Activated CD8-positive, alpha-beta T cell treated with anti-CD3 and anti-CD28 coated beads, Interleukin-2, amount 10 ng/mL, durations not matched to agents 7 days and 5 days (primary cell): ENCODE data around the gene ABCG1. TPM values are rescaled to one million over a fixed set of nuclear protein-coding genes. Genes with fewer than 3 reads are reported as not detected.

Source experiments
- ATAC-seq: fragments of 150-1000 bp; cut with Tn5 transposase; one replicate; pipeline ENCODE4 v1.10.0; 2021; ENCODE audit warnings: moderate library complexity
- CTCF ChIA-PET: fragments of 350-600 bp; sonication (Branson Sonifier 250); formaldehyde crosslinking; loops from one replicate; lab custom pipeline; 2021; ENCODE audit warnings: antibody characterized with exemption; lab: Charles Lee
- POLR2A ChIA-PET: fragments of 350-600 bp; sonication (Branson Sonifier 250); formaldehyde crosslinking; loops from one replicate; lab custom pipeline; 2021; ENCODE audit warnings: antibody characterized with exemption; lab: Charles Lee
- DNase-seq: peaks from one replicate; pipeline ENCODE4 v3.0.0-alpha.2; 2020
- H3K27ac Mint-ChIP-seq: one replicate; pipeline ENCODE4 v1.8.0; 2021; ENCODE audit warnings: mild to moderate bottlenecking, mixed read lengths
- H3K27me3 Mint-ChIP-seq: one replicate; pipeline ENCODE4 v1.8.0; 2021; ENCODE audit warnings: low read depth, mixed read lengths
- H3K36me3 Mint-ChIP-seq: one replicate; pipeline ENCODE4 v1.8.0; 2021; ENCODE audit warnings: low read depth, mixed read lengths
- H3K4me1 Mint-ChIP-seq: one replicate; pipeline ENCODE4 v1.8.0; 2021; ENCODE audit warnings: low read depth, mixed read lengths
- H3K4me3 Mint-ChIP-seq: one replicate; pipeline ENCODE4 v1.8.0; 2021; ENCODE audit warnings: mild to moderate bottlenecking, mixed read lengths
- H3K9me3 Mint-ChIP-seq: one replicate; pipeline ENCODE4 v1.8.0; 2022; ENCODE audit warnings: mixed read lengths; ENCODE audit not compliant: insufficient read depth
- total RNA-seq, 2 experiments: library from RNA; stranded (reverse); gene quantifications; one replicate each; pipeline ENCODE4 v1.2.3, GENCODE V29; 2021

The ABCG1 gene
- total RNA-seq, 2 experiments from 2014 or later = 6.7 to 8.0 TPM

GRCh38 chr21:42191696-42192595, 27.0 kb upstream of the ABCG1 start:
- Mint-ChIP-seq H3K9me3 (no peaks in the 10 kb centered on the region), H3K4me3 (no peak overlapping the region), H3K27me3 (peaks cover 10% of the 10 kb centered on the region), H3K4me1 (peaks cover 87% of the 10 kb centered on the region), H3K36me3 (peaks cover 8% of the 10 kb centered on the region), H3K27ac (peak overlapping the region; percentile 45)
- DNase-seq = no peak
- CTCF ChIA-PET = interaction anchor here (1.1 to 7.1 kb wide), 8 partner anchors 10 to 47 kb away, joined by 3 to 47 read pairs (median 15); partner anchors contain the start of gene ABCG1
- ATAC-seq = no peak
- POLR2A ChIA-PET = interaction anchor here (1.4 to 4.6 kb wide), 3 partner anchors 42 to 46 kb away, joined by 7 to 31 read pairs (median 15); no protein-coding TSS in a partner anchor

DNA sequence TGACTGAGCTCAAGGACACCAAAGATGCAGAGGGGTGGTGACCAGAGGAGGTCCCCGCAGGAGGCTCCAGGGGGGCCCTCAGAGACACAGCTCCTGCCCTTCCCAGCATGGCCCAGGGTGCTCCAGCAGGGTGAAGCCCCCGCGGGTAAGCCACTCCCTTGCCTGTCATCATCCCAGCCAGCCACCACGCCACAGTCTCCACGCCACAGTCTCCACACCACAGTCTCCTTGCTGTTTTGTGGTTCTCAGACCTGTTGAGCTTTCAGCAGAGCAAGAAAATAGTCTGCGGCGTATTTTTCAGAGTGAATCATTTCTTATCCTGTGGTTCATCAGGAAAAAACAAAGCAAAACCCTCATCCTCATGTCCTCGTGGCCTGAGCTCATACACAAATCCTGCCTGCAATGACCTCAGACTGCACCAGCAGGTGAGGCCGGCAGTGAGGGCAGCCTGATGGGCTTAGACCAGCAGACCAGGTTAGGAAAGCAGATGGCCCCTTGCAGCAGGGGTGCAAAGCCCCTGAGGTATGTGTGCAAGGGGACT, 25.7 kb upstream of the ABCG1 start:
- CTCF ChIA-PET = interaction anchor here (0.9 to 6.5 kb wide), 9 partner anchors 27 to 66 kb away, joined by 4 to 38 read pairs (median 12); partner anchors contain the start of gene ABCG1
- H3K9me3 Mint-ChIP-seq = no peaks in the 10 kb centered on the region
- POLR2A ChIA-PET = interaction anchor here (1.0 to 3.3 kb wide), 5 partner anchors 18 to 45 kb away, joined by 3 to 16 read pairs (median 7); partner anchors contain the start of gene ABCG1
- peak overlapping the region; percentile 16 for H3K4me3 Mint-ChIP-seq
- DNase-seq (peak; percentile 87), ATAC-seq (peak; percentile 60)
- H3K27me3 Mint-ChIP-seq = peaks cover 10% of the 10 kb centered on the region
- peaks cover 77% of the 10 kb centered on the region for H3K4me1 Mint-ChIP-seq
- H3K36me3 Mint-ChIP-seq = peaks cover 4% of the 10 kb centered on the region
- peak overlapping the region; percentile 71 for H3K27ac Mint-ChIP-seq

GRCh38 chr21:42193721-42194120, 25.2 kb upstream of the ABCG1 start:
- no peak for DNase-seq
- no peaks in the 10 kb centered on the region for H3K9me3 Mint-ChIP-seq
- H3K4me1 Mint-ChIP-seq = peaks cover 77% of the 10 kb centered on the region
- H3K27ac Mint-ChIP-seq = peak overlapping the region; percentile 71
- ChIA-PET CTCF (interaction anchor here (0.9 to 6.5 kb wide), 9 partner anchors 27 to 65 kb away, joined by 3 to 38 read pairs (median 12); partner anchors contain the start of gene ABCG1), POLR2A (interaction anchor here (1.4 to 3.3 kb wide), 3 partner anchors 26 to 44 kb away, joined by 7 to 16 read pairs (median 15); partner anchors contain the start of gene ABCG1)
- ATAC-seq = no peak
- no peak overlapping the region for H3K4me3 Mint-ChIP-seq
- H3K36me3 Mint-ChIP-seq = peaks cover 4% of the 10 kb centered on the region
- peaks cover 10% of the 10 kb centered on the region for H3K27me3 Mint-ChIP-seq

DNA sequence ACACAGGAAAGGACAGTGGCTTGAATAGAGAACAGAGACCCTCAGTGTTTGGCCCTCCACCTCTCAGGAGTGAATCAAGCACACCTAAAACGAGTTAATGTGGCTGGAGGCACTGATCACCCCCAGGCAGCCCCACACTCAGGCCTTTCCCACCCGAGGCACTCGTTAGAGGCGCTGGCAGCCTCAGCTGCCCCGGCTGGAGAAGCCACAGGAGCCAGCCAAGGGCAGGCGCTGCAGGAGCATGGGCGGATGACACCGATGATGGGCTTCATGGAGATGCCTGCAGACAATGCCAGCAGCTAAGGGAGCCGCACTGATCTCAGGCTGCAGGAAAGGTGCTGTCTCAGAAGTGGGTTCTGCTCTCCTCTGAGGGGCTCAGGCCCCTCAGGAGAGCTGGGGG, 24.1 kb upstream of the ABCG1 start:
- Mint-ChIP-seq H3K4me3 (no peak overlapping the region), H3K27ac (no peak overlapping the region), H3K36me3 (peaks cover 1% of the 10 kb centered on the region), H3K27me3 (peaks cover 10% of the 10 kb centered on the region), H3K4me1 (peaks cover 78% of the 10 kb centered on the region), H3K9me3 (no peaks in the 10 kb centered on the region)
- no peak for DNase-seq
- ATAC-seq = no peak
- ChIA-PET POLR2A (no interaction called here), CTCF (interaction anchor here (0.9 to 3.5 kb wide), 2 partner anchors 43 to 49 kb away, joined by 3 to 12 read pairs; no protein-coding TSS in a partner anchor)

DNA sequence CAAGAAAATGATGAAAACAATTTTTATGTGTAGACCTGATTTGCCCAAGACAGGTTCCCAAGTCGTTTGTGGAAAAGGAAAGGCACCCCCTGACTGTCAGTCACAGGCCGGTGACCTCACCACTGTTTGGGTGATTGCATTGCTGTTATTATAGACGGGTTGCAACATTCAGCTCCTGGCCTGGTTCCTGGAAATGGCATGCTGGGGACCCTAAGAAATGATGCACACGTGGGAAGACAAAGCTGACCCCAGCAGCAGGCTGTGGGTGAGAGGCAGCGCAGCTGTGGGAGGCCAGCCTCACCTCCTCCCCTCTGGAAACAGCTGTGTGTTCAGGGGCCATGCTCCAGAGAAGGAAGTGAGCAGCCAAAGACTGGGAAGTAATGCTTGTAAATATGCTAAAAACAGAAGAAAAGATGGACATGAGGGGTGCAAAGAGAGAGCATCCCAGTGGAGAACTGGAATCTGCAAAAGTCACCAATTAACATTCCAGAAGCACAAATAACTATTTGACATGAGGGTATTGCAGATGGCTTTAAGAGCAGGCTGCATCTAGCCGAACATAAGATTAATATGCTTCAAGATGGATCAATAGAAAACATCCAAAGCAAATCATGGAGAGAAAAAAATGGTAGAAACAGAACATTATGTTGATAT, 23.4 kb upstream of the ABCG1 start:
- no peak overlapping the region for H3K4me3 Mint-ChIP-seq
- H3K27ac Mint-ChIP-seq = no peak overlapping the region
- no peak for DNase-seq
- ChIA-PET POLR2A (no interaction called here), CTCF (no interaction called here)
- peaks cover 10% of the 10 kb centered on the region for H3K27me3 Mint-ChIP-seq
- peaks cover 75% of the 10 kb centered on the region for H3K4me1 Mint-ChIP-seq
- ATAC-seq = no peak
- no peaks in the 10 kb centered on the region for H3K36me3 Mint-ChIP-seq
- no peaks in the 10 kb centered on the region for H3K9me3 Mint-ChIP-seq

- no peaks in the 10 kb centered on the region for H3K36me3 Mint-ChIP-seq
- H3K4me3 Mint-ChIP-seq = no peak overlapping the region
- DNase-seq = peak; percentile 34
- ATAC-seq = peak; percentile 63
- peaks cover 48% of the 10 kb centered on the region for H3K4me1 Mint-ChIP-seq
- ChIA-PET CTCF (interaction anchor here (1.4 to 1.7 kb wide), 3 partner anchors 9 to 60 kb away, joined by 5 to 7 read pairs (median 7); no protein-coding TSS in a partner anchor), POLR2A (interaction anchor here (0.7 to 1.0 kb wide), 2 partner anchors 11 to 45 kb away, joined by 3 read pairs; no protein-coding TSS in a partner anchor)
- H3K9me3 Mint-ChIP-seq = no peaks in the 10 kb centered on the region
- peaks cover 8% of the 10 kb centered on the region for H3K27me3 Mint-ChIP-seq
- no peak overlapping the region for H3K27ac Mint-ChIP-seq
Observed at GRCh38 chr21:42198929-42199867, 19.7 kb upstream of the ABCG1 start.

DNA sequence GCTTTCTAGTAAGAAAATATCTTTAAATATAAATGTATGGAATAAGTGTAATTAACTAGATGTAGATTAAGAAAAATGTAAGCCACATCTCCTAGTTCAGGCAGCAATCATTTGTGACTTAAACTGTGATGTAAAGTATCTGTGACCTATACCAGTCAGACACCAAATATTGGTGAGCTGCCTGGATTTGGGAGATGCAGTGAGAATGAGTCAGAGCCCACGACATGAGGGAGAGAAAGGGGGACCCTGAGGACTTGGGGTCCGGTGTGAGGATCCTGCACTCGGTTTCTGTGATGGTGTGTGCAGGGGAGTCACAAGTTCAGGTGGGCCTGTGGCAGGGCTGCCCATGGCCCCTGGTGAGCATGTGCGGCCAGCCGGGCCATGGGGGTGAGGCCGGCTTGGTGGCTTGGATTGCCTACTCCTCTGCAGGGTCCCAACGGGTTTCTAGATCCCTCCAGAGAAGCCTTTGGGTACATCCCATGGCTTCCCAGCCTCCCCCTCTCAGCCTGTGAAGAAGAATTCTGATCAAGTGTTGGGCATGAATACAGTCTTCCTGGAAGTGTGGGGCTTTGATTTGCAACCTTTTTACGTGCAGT, 19.0 kb upstream of the ABCG1 start:
- no peak overlapping the region for H3K4me3 Mint-ChIP-seq
- no peaks in the 10 kb centered on the region for H3K36me3 Mint-ChIP-seq
- DNase-seq (peak; percentile 14), ATAC-seq (no peak)
- H3K27ac Mint-ChIP-seq = no peak overlapping the region
- POLR2A ChIA-PET = no interaction called here
- H3K4me1 Mint-ChIP-seq = peaks cover 40% of the 10 kb centered on the region
- H3K9me3 Mint-ChIP-seq = no peaks in the 10 kb centered on the region
- H3K27me3 Mint-ChIP-seq = peaks cover 8% of the 10 kb centered on the region
- CTCF ChIA-PET = interaction anchor here (1.7 kb wide), 1 partner anchor 59 kb away, joined by 7 read pairs; no protein-coding TSS in a partner anchor

DNA sequence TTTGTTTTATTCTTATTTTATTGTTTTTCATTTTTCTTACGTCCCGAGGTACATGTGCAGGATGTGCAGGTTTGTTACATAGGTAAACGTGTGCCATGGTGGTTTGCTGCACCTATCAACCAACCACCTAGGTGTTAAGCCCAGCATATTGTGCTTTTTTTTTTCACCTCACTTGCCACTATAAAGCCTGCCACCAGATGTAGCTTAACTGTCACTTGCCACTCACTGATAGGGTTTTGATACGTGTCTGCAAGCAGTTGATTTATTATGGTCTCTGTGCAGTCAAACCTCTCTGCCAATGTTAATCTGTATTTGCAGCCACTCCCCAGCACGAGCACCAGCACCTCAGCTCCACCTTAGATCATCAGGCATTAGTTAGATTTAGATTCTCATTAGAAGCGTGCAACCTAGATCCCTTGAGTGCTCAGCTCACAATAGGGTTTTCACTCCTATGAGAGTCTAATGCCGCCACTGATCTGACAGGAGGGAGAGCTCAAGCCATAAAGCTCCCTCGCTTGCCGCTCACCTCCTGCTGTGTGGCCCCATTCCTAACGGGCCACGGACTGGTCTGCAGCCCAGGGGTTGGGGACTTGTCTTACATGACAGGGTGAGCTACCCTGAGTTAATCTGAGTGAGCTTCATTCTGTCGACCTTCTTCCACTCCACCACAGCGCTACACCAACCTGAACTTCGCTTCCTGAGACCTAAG, 17.9 kb upstream of the ABCG1 start:
- Mint-ChIP-seq H3K27ac (no peak overlapping the region), H3K9me3 (no peaks in the 10 kb centered on the region), H3K36me3 (no peaks in the 10 kb centered on the region), H3K4me3 (no peak overlapping the region), H3K4me1 (peaks cover 31% of the 10 kb centered on the region), H3K27me3 (peaks cover 5% of the 10 kb centered on the region)
- ATAC-seq (no peak), DNase-seq (peak; percentile 19)
- ChIA-PET CTCF (interaction anchor here (0.6 to 1.7 kb wide), 12 partner anchors 12 to 93 kb away, joined by 3 to 7 read pairs (median 4); no protein-coding TSS in a partner anchor), POLR2A (interaction anchor here (1.3 to 1.4 kb wide), 3 partner anchors 13 to 36 kb away, joined by 3 to 6 read pairs (median 5); partner anchors contain the start of gene ABCG1)

GRCh38 chr21:42201615-42202161, 17.3 kb upstream of the ABCG1 start:
- Mint-ChIP-seq H3K4me3 (no peak overlapping the region), H3K27me3 (peaks cover 8% of the 10 kb centered on the region), H3K27ac (no peak overlapping the region), H3K36me3 (no peaks in the 10 kb centered on the region), H3K9me3 (no peaks in the 10 kb centered on the region), H3K4me1 (peaks cover 31% of the 10 kb centered on the region)
- peak; percentile 20 for DNase-seq
- CTCF ChIA-PET = interaction anchor here (0.6 to 1.7 kb wide), 11 partner anchors 12 to 94 kb away, joined by 3 to 7 read pairs (median 4); no protein-coding TSS in a partner anchor
- POLR2A ChIA-PET = interaction anchor here (1.3 to 1.4 kb wide), 3 partner anchors 14 to 36 kb away, joined by 3 to 6 read pairs (median 5); partner anchors contain the start of gene ABCG1
- ATAC-seq = no peak
